Measurements from ENCODE around the gene PTTG1. TPM values are rescaled to one million over a fixed set of nuclear protein-coding genes. Genes with fewer than 3 reads are reported as not detected.

Gene PTTG1
- total and polyA plus RNA-seq, 2 of the 4 experiments (the other 2 are of a cell fraction): 98.6 to 118 TPM

DNA sequence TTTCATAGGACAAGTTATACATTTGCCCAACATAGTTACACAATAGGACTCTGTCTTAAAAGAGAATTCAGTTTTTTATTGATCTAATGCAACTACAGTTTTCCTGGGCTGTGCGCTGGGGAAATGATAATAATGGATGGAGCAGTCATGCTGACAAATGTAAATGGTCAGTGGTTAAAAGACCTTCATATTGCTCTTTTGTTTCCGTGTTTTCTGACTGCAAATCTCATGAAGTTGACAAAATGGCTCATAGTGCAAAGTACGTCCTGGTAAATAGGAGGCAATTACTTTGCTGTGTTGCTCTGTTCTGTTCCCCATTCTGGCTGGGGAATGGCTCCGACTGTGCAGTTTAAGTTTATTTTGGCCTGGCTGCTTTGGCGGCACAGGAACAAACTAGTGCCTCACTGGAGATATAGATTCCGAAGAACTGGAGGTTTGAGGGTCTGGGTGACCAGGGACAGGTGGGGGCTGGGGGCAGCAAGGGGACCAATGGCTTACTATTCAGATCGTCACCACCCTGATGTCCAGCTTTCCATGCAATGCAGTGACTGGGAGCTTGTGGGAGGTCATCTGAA is 54.3 kb downstream of the PTTG1 start:
- Histone ChIP-seq H3K4me3 (ENCODE audit: insufficient read depth, low read depth, low read length) (no peak overlapping the region), H3K56ac (ENCODE audit: extremely low read depth, insufficient read depth, low read length) (no peak overlapping the region), H4K20me1 (ENCODE audit: insufficient read depth, low read length) (no peaks in the 10 kb centered on the region), H3K36me3 (ENCODE audit: control insufficient read depth, insufficient read depth, low read length) (no peaks in the 10 kb centered on the region), H2AK9ac (replicated peaks; ENCODE audit: low read depth, low read length, poor library complexity) (no peak overlapping the region), H2BK5ac (ENCODE audit: low read depth, low read length, poor library complexity, severe bottlenecking) (no peak overlapping the region), H2BK20ac (ENCODE audit: low read depth, low read length) (no peak overlapping the region), H3K18ac (ENCODE audit: low read depth, low read length) (no peak overlapping the region), H3K9ac (ENCODE audit: low read depth, low read length) (no peak overlapping the region), H3K23ac (ENCODE audit: low read depth, low read length) (no peak overlapping the region), H3K27me3 (ENCODE audit: control insufficient read depth, insufficient read depth, low read length) (peaks cover 12% of the 10 kb centered on the region), H3K4me1 (ENCODE audit: control insufficient read depth, insufficient read depth, low read length) (peaks cover 4% of the 10 kb centered on the region), H2BK15ac (ENCODE audit: low read depth, low read length) (no peak overlapping the region), H3K4me2 (ENCODE audit: low read depth, low read length) (no peak overlapping the region), H3K79me1 (ENCODE audit: low read depth in 1 of 2, low read length in 2 of 2) (no peaks in the 10 kb centered on the region), H2BK120ac (ENCODE audit: low read depth, low read length) (no peak overlapping the region), H3K9me3 (ENCODE audit: control insufficient read depth, insufficient read depth, low read length) (no peaks in the 10 kb centered on the region), H3K27ac (ENCODE audit: insufficient read depth, low read length) (no peak overlapping the region), H3K9me1 (ENCODE audit: insufficient read depth, low read length) (no peaks in the 10 kb centered on the region), H3K14ac (replicated peaks; ENCODE audit: low read depth, low read length) (no peak overlapping the region), H4K8ac (ENCODE audit: low read depth in 2 of 2, low read length in 2 of 2) (no peak overlapping the region), H4K91ac (ENCODE audit: insufficient read depth, low read depth, low read length) (no peak overlapping the region), H2AFZ (replicated peaks; ENCODE audit: low read length, poor library complexity) (no peak overlapping the region), H3K4ac (ENCODE audit: low read depth, low read length) (no peak overlapping the region), H2AK5ac (ENCODE audit: low read depth, low read length) (no peak overlapping the region), H4K5ac (ENCODE audit: low read depth, low read length) (no peak overlapping the region)
- dilution Hi-C loops (cut with HindIII; ENCODE audit: low sequenced_read_pairs, unreplicated experiment): no loop called here
- ATAC-seq (ENCODE audit: low read depth): no peak
- TF ChIP-seq FOS (IDR thresholded peaks at IDR 0.05; ENCODE audit: low read depth, low read length) (no peak), RCOR1 (IDR thresholded peaks at IDR 0.05; ENCODE audit: insufficient replicate concordance, low read length) (no peak), MAZ (IDR thresholded peaks at IDR 0.05; ENCODE audit: borderline replicate concordance, low read depth, low read length) (no peak), POLR2A (IDR thresholded peaks at IDR 0.05; ENCODE audit: low read depth, low read length) (no peak), USF2 (IDR thresholded peaks at IDR 0.05; ENCODE audit: low read depth, low read length) (no peak), CEBPB (IDR thresholded peaks at IDR 0.05; ENCODE audit: low read depth, low read length) (no peak)
- no TSS peak for BruUV-seq (replicated peaks)
- in situ Hi-C loops (cut with MboI; ENCODE audit: low sequenced_read_pairs): no loop called here
- intact Hi-C loops (cut with micrococcal nuclease): no loop called here
- ChIA-PET POLR2A (ENCODE audit: unreplicated experiment) (no interaction called here), CTCF (interaction anchor here (0.7 to 1.5 kb wide), 2 partner anchors 9 to 15 kb away, joined by 3 read pairs; no protein-coding TSS in a partner anchor)
- WGBS, 2 experiments (ENCODE audit: extremely low coverage in 2 of 2, insufficient read length in 1 of 2): 100% methylated on average over 2 of the region's 7 CpGs; no CpG with 5 or more reads in 1 of the 2 experiments
- DNase-seq: no peak

All from IMR-90 (cell line).